ENCODE measurements around the gene RXRA.

- TF ChIP-seq, protein P1, sequence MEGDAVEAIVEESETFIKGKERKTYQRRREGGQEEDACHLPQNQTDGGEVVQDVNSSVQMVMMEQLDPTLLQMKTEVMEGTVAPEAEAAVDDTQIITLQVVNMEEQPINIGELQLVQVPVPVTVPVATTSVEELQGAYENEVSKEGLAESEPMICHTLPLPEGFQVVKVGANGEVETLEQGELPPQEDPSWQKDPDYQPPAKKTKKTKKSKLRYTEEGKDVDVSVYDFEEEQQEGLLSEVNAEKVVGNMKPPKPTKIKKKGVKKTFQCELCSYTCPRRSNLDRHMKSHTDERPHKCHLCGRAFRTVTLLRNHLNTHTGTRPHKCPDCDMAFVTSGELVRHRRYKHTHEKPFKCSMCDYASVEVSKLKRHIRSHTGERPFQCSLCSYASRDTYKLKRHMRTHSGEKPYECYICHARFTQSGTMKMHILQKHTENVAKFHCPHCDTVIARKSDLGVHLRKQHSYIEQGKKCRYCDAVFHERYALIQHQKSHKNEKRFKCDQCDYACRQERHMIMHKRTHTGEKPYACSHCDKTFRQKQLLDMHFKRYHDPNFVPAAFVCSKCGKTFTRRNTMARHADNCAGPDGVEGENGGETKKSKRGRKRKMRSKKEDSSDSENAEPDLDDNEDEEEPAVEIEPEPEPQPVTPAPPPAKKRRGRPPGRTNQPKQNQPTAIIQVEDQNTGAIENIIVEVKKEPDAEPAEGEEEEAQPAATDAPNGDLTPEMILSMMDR (IDR thresholded peaks at IDR 0.05): no peak
- TF ChIP-seq ZFX (IDR thresholded peaks at IDR 0.05; ENCODE audit: borderline replicate concordance): no peak
Measured at GRCh38 chr9:134324359-134325095, 1.7 kb upstream of the RXRA start.

Data from 22Rv1 (cell line).